GM12892 (cell line): ENCODE measurements around the gene PCBP1.

Experiments used
- POLR2A ChIP-seq: IDR thresholded peaks from 2 replicates; pipeline ENCODE4 v1.6.1; 2011; ENCODE audit warnings: low read depth, low read length, control low read depth
- POLR2AphosphoS5 ChIP-seq: IDR thresholded peaks from 2 replicates; pipeline ENCODE4 v1.6.1; 2011; ENCODE audit warnings: low read depth, low read length, control low read depth
- TAF1 ChIP-seq: IDR thresholded peaks from 2 replicates; pipeline ENCODE4 v1.6.1; 2011; ENCODE audit warnings: low read depth, mild to moderate bottlenecking, control low read depth, low read length, borderline replicate concordance

DNA sequence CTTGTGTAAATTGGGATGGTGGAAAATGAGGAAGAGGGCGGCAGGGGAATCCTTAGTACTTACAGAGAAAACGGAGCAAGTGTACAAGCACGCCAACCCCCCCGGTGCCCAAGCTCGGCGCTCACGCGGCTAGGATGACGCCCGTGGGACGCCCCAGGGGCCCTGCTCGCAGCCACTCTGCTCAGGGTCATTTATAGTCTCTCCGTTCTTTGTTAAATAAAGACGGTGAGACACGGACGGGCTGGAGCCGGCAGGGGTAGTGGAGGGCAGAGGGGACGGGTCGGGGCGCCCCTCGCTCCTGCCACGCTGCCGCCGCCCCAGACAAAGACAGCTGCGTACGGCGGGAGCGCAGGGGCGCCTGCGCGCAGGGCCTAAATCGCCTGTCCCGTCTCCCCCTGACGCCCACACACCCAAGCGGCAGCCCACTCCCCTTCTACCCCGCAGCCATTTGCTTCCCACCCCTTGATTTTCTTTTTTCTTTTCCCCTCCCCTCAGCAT, 37.8 kb downstream of the PCBP1 start:
- peak; percentile 71 for TF ChIP-seq POLR2A
- TF ChIP-seq POLR2AphosphoS5 = peak; percentile 77
- peak; percentile 60 for TF ChIP-seq TAF1
